Ovary (tissue), 3 donors: ENCODE measurements around the gene MTFR1L.

Experiments used
- EP300 ChIP-seq: sonication (generic); formaldehyde crosslinking; IDR thresholded peaks from one replicate; pipeline ENCODE4 v1.6.1; 2017; ENCODE audit warnings: antibody characterized with exemption
- POLR2A ChIP-seq: fragments of 450-650 bp; IDR thresholded peaks from one replicate; pipeline ENCODE4 v1.6.1; 2017; ENCODE audit warnings: antibody characterized with exemption, mild to moderate bottlenecking, moderate library complexity
- TF ChIP-seq, protein P1 (sequence below), 3 donors: fragments of 450-650 bp in 2 of 3; fragments of 200-600 bp in 1 of 3; IDR thresholded peaks; one replicate each; pipeline versions ENCODE4 v1.5.1 to v1.8.0; 2016 to 2022; ENCODE audit warnings: antibody characterized with exemption in 3 of 3, mild to moderate bottlenecking in 1 of 3
- donor health status: DM: no; HTN: no; CAD: no.

DNA sequence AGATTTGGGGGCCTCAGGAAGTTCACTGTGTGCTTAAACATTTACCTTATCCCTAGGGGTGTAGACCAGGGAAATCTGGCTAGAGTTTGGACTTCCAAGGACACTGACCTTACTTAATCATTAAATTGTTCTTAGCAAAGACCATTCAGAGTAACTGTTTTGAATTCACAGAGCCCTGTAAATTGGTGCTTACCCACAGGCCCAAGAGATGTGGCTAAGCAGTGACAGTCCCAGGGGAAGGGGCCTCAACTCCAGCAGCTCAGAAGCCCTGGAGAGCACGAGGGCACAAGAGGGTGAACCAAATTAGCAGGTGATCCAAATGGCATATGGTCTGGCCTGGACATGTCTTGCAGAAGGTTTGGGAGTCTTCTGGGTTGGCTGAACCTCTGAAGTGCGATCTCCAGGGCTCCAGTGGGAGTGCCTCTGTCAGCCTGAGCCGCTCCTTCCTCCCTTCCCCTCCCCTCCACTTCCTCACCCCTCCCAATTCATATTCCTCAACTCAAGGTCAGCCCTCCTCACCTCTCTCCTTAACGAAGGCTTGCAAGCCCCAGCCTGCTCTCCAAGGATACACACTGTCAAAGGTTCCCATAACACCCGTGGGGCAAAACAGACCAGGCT is 51.4 kb downstream of the MTFR1L start:
- TF ChIP-seq, protein P1, sequence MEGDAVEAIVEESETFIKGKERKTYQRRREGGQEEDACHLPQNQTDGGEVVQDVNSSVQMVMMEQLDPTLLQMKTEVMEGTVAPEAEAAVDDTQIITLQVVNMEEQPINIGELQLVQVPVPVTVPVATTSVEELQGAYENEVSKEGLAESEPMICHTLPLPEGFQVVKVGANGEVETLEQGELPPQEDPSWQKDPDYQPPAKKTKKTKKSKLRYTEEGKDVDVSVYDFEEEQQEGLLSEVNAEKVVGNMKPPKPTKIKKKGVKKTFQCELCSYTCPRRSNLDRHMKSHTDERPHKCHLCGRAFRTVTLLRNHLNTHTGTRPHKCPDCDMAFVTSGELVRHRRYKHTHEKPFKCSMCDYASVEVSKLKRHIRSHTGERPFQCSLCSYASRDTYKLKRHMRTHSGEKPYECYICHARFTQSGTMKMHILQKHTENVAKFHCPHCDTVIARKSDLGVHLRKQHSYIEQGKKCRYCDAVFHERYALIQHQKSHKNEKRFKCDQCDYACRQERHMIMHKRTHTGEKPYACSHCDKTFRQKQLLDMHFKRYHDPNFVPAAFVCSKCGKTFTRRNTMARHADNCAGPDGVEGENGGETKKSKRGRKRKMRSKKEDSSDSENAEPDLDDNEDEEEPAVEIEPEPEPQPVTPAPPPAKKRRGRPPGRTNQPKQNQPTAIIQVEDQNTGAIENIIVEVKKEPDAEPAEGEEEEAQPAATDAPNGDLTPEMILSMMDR (IDR thresholded peaks at IDR 0.05) = no peak
- TF ChIP-seq EP300 (no peak), POLR2A (no peak)
